NCI-H146 treated with DMSO at 0.1 percent for 48 hours (cell line): Measurements from ENCODE around the gene MILR1.
"Not testable (repeated sequence)": the region's sequence is repeated elsewhere in the genome, so short reads cannot be mapped to it uniquely, and the experiment has no call there.

Source experiments
- DNase-seq: peaks from one replicate; lab custom pipeline; 2025; ENCODE audit not compliant: unreplicated experiment; lab: John Stamatoyannopoulos, UW

The MILR1 gene

GRCh38 chr17:64470625-64471024 is 21.7 kb downstream of the MILR1 start:
- DNase-seq = no peak

DNA sequence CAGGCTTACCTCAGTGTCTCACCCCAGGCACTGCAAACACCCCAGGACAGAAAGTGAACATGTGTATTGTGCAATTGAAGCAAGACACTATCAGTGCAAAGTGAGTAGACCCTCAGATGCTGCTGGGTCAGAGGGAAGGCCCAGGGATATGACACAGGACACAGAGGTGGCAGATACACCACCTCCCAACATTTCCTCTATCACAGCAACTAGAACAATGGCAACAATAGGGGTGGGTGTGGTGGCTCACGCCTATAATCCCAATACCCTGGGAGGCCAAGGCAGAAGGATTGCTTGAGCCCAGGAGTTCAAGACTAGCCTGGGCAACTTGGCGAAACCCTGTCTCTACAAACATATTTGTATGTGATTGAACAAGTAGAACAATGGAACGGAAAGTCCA is 22.5 kb downstream of the MILR1 start:
- DNase-seq = no peak

- DNase-seq = no peak
Measured at GRCh38 chr17:64472564-64472963, 23.6 kb downstream of the MILR1 start.

DNA sequence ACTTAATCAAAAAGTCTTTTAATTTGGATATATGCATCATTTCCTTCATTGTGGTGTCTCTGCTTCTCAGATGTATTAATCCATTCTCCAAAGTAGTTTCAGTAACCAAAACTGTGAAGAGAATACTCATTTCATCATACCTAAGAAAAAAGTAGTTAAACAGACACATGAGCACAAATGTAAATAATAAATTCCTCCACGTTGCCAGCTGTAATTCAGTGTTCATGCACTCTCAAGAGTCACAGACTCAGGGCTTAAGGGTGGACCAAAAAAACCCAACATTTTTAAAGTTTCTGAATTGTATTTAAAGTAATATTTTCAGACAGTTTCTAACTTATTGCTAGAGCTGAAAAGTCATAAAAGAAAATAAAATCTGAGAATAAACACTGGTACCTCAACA is 28.9 kb downstream of the MILR1 start:
- DNase-seq = no peak

DNA sequence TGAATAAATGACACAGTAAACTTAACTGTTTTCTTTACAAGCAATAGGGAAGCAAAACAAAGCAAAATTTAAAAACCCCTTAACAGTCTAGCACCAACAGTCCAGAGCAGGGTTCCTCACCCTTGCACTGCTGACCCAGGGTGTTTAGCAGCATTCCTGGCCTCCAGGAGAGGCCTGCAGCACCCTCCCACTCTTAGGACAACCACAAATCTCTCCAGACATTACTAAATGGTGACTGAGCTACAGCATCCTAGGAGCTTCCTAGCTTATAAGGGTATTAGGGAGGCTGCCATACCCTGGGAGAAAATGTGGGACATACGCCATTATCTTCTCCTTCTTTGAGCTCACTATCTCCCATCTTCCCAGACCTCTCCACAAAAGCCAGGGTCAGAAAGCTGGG is 32.0 kb downstream of the MILR1 start:
- no peak for DNase-seq

GRCh38 chr17:64484380-64484779 is 35.5 kb downstream of the MILR1 start:
- DNase-seq = no peak

GRCh38 chr17:64488301-64488700 is 39.4 kb downstream of the MILR1 start:
- DNase-seq = no peak

GRCh38 chr17:64491034-64491860 is 42.3 kb downstream of the MILR1 start:
- no peak for DNase-seq

- DNase-seq = no peak
Measured at GRCh38 chr17:64491994-64492393, 43.1 kb downstream of the MILR1 start.

DNA sequence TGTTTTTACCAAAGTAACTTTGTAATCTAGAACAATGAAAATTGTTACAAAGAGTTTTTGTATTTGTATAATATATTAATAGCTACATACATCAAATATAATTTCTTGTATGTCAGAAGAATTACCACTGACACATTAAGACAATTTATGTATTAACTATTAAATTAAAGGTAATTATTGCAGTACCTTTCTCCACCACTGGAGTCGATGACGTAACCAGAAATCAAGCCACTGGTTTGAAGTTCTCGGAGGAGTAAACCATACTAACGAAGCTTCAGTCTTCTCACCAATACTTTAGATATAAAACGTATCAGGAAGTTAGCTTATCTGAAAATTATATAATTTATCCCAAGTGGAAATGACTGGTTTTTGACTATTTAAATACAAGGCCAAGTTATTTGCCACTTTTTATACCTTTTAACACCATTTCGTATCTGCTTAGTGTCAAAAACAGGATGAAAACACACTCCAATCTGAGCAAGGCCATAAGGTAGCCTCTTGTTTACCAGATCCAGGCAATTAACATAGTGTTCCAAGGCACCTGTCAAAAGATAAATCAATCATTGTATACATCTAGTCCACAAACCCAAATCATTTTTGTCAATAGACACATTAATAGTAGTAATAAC is 43.7 kb downstream of the MILR1 start:
- DNase-seq = no peak

- no peak for DNase-seq
Measured at GRCh38 chr17:64494121-64494520, 45.2 kb downstream of the MILR1 start.

- DNase-seq = not testable (repeated sequence)
Measured at GRCh38 chr17:64495300-64495699, 46.4 kb downstream of the MILR1 start.

DNA sequence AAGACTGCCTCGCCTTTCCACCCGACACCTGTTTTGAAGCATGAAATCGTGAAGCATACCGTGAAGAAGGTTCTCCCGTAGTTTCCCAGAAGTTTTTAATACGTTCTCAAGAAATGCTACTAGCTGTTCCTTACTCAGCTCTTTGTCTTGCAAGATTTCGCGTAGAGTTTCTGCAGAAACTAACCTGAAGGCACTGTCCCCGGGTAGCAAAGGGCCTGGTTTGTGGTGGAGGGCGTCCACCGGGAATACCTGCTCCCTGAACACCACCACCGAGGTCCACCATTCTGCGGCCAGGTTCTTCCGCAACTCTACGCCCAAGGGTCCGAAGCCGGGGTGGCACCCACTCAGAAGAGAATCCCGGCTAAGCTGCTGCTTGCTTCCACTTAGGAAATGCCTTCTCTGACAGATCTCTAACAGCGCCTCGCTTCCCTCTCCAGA is 47.5 kb downstream of the MILR1 start:
- no peak for DNase-seq

- peak; percentile 79 for DNase-seq
Measured at GRCh38 chr17:64496786-64497564, 48.1 kb downstream of the MILR1 start, which contains the start of gene POLG2. Gene POLG2 (minus strand): TSS chr17:64497054. CDS start chr17:64496968, 86 bp downstream.

DNA sequence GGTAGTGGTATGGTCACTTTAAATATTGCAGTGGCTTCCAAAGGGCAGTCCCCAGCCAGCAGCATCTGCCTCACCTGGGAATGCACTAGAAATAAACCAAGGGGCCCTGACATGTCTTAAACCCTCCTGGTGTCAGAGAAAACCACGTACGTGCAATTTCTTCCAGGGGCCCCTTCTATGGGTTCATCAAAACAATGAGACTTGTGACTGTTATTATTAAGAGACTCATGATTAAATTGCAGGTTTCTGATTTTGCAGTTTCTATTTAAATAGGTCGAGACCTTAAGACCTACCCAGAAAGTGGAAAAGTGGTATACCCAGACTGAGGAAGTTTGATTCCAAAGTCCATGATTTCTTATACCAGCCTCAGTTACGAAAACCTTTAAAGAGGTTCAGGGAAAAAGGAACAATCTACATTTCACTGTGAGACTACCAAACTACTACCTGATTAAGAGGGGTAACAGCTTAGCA is 48.7 kb downstream of the MILR1 start:
- DNase-seq = no peak

DNA sequence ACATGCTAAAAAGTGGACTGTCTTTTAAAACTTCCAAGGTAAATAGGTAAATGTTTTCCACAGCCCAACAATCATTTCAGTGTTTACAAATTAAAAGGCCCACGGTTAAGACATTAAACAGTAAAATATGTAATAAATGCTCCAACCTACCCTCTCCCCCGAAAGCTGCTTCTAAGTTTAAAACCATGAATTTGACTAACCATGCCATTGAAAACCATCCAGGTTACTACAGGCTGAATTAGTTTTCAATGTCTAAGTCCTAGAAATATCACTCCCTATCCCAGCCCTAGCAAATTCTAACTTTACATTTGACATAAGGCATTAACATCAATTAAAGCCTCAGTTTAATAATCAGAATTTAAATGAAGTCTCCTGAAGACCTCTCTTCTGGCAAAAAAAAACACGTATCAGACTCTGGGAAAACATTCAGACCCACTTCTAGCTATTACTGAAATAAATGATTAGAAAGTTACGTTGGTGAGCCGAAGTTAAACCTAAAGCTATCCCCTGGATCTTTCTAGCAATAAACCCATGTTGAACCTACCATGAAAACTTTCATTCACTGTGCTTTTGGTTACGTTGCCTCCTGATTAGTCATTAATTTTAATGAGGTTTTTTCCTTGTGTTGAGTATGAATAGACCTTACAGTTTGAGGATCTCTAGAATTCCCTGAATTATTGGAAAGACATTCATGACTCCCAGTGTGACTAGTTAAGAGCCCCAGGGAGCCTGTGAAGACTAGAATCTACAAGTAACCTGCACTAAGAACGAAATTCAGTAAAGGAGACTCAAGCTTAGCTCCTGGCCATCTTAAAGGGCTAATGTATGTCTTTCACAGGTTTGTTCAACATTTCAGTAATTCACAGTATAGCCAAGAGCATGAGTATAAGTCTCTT is 49.6 kb downstream of the MILR1 start:
- no peak for DNase-seq

DNA sequence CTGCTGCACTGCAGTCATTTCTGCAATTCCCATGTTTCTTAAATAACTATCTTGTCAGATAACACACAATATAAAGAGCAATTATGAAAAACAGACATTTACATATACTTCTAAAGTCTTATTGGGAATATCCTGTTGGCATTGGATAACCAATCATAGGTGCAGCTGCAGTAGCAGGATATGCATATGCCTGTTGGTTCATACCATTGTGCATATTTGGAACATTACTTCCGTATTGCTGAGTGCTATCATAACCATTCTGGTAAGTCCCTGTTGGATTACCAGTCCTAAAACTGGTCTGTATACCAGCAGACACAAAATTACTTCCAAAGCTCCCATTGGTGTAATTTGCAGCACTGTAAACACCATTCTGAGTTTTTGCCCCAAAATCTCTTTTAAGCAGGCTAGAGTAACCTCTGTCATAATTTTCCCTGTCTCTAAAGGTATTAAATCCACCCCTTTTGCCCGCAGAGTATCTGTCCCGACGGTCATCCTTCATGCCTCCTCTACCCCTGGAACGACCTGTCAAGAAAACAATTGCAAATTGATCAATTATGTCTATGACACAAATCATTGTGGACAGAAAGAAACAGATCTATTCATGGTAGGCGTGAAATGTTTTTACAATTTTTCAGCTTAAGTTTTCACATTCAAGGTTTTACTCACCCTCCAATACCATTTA is 51.0 kb downstream of the MILR1 start:
- DNase-seq = no peak

DNA sequence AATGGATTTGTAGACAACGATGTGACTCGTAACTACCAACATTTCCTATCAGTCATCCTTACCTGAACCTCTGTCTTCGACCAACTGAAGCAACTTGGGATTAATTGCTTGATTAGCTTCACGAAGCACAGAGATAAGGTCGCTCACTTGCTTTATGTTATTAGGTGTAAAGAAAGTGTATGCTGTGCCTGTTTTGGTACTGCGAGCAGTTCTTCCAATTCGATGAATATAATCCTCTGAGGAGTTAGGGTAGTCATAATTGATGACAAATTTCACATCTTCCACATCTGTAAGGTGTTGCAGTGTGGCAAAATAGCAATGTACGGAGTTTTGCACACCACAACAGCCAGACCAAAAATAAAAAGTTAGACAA is 51.6 kb downstream of the MILR1 start:
- no peak for DNase-seq

DNA sequence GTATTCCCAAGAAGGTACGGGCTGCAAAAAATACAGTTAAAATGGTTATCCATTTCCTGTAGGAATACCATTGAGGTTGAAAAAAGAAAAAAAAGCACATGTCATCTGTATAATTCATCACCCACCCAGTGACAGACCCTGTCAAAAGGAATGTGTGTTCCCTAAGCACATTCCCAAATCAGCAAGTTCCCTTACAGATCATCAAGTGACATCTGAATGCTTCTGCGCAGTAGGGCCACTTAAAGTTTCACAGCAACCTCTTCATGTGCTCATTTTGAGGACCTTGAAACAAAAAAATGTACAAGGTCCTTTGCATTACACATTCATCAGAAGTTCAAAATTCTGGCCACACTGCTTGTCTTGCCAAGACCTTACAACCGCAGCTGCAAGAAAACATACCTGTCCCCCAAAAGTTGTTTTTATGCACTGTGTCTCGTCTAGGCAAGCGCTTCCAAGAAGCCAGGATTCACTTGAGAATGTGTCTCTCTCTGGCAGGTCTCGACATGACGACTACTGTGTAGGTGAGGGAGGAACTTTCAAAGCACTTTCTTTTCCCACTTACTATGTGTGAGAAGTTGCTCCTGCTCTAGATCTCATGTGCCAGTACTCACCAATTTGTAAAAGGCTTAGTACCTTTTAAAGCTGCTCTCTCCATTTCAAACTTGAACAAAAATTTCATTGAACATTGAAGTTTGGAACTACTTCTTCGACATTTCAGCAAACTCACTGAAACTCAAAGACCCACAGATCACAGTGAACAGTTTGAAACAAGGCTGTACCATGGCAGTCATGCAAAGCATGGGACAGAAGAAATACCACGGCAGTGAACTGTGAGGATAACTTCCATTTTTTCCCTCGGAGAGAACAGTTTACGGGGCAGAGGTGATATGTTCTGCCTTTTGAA is 52.2 kb downstream of the MILR1 start:
- DNase-seq = no peak
